HepG2 (cell line): ENCODE measurements around the gene NEK8. TPM values are rescaled to one million over a fixed set of nuclear protein-coding genes. Genes with fewer than 3 reads are reported as not detected.
A peak's percentile ranks its signal among the peaks of the same experiment; 100 is the strongest.

ENCODE experiments used
- ATAD3A ChIP-seq: sonication (generic); formaldehyde crosslinking; IDR thresholded peaks from 2 replicates; pipeline ENCODE4 v1.4.0; 2020; ENCODE audit warnings: missing genetic modification reagents
- CREM ChIP-seq, 2 experiments: sonication (generic) in 1 of 2; formaldehyde crosslinking in 1 of 2; IDR thresholded peaks; 2 replicates each; pipeline versions ENCODE4 v1.4.0 to v1.6.1; 2016 to 2020; ENCODE audit warnings: antibody characterized with exemption in 1 of 2, mild to moderate bottlenecking in 1 of 2, missing genetic modification reagents in 1 of 2
- FOXC1 ChIP-seq: sonication (generic); formaldehyde crosslinking; IDR thresholded peaks from 2 replicates; pipeline ENCODE4 v1.8.0; 2022; ENCODE audit warnings: mild to moderate bottlenecking, missing genetic modification reagents, borderline replicate concordance
- IRF2 ChIP-seq: IDR thresholded peaks from 2 replicates; pipeline ENCODE4 v1.6.1; 2018; ENCODE audit warnings: missing genetic modification reagents, missing compliant biosample characterization
- KDM1A ChIP-seq: IDR thresholded peaks from 2 replicates; pipeline ENCODE4 v1.6.1; 2016; ENCODE audit warnings: missing compliant biosample characterization
- NR3C1 ChIP-seq: sonication (generic); formaldehyde crosslinking; IDR thresholded peaks from 2 replicates; pipeline ENCODE4 v1.4.0; 2020; ENCODE audit warnings: missing genetic modification reagents
- PRPF4 ChIP-seq: fragments of 200-400 bp; formaldehyde crosslinking; IDR thresholded peaks from 2 replicates; pipeline ENCODE4 v1.6.1; 2016; ENCODE audit warnings: low read length, low read depth; ENCODE audit not compliant: poor library complexity, severe bottlenecking
- ZNF235 ChIP-seq: sonication (generic); formaldehyde crosslinking; IDR thresholded peaks from 2 replicates; pipeline ENCODE4 v1.8.1; 2023; ENCODE audit warnings: mild to moderate bottlenecking, missing genetic modification reagents, borderline replicate concordance
- ZNF337 ChIP-seq: sonication (generic); formaldehyde crosslinking; IDR thresholded peaks from 2 replicates; pipeline ENCODE4 v1.5.1; 2020; ENCODE audit warnings: missing genetic modification reagents, low read depth, mild to moderate bottlenecking, borderline replicate concordance
- ZNF34 ChIP-seq: sonication (generic); formaldehyde crosslinking; IDR thresholded peaks from 2 replicates; pipeline ENCODE4 v1.4.0; 2020; ENCODE audit warnings: mild to moderate bottlenecking, missing genetic modification reagents, borderline replicate concordance
- ZNF350 ChIP-seq: sonication (generic); formaldehyde crosslinking; IDR thresholded peaks from 2 replicates; pipeline ENCODE4 v1.4.0; 2020; ENCODE audit warnings: mild to moderate bottlenecking, low read depth, missing genetic modification reagents, borderline replicate concordance
- ZNF549 ChIP-seq: sonication (generic); formaldehyde crosslinking; IDR thresholded peaks from 2 replicates; pipeline ENCODE4 v1.5.0; 2020; ENCODE audit warnings: missing genetic modification reagents
- polyA plus RNA-seq, 8 experiments: library from polyadenylated mRNA; depleted of rRNA in 3 of 8; stranded (reverse) in 7 of 8; unstranded in 1 of 8; fragments of >200 nt; fragmentation: Illumina TruSeq in 4 of 8; extraction: Trizol in 4 of 8; gene quantifications; 2 replicates each; pipeline versions ENCODE4 v1.2.1 to v1.2.3, GENCODE V29; 2011 to 2016; ENCODE audit warnings: low read depth in 4 of 8, missing spikeins in 1 of 8, mixed read lengths in 1 of 8; ENCODE audit not compliant: insufficient read depth in 1 of 8
- total RNA-seq, 5 experiments: library from RNA; depleted of rRNA; stranded (reverse); fragments of >200 nt; fragmentation: Illumina TruSeq; extraction: Trizol; gene quantifications; 2 replicates each; pipeline ENCODE4 v1.2.3, GENCODE V29; 2016; ENCODE audit warnings: low read depth in 1 of 5
- TF ChIP-seq, protein P1 (sequence below): sonication (generic); formaldehyde crosslinking; IDR thresholded peaks from 2 replicates; pipeline ENCODE4 v1.5.1; 2020; ENCODE audit warnings: missing genetic modification reagents, mild to moderate bottlenecking, borderline replicate concordance
- TF ChIP-seq, protein P2 (sequence below): sonication (generic); formaldehyde crosslinking; IDR thresholded peaks from 2 replicates; pipeline ENCODE4 v1.4.0; 2020; ENCODE audit warnings: missing genetic modification reagents
- TF ChIP-seq, protein P3 (sequence below): sonication (generic); formaldehyde crosslinking; IDR thresholded peaks from 2 replicates; pipeline ENCODE4 v1.4.0; 2020; ENCODE audit warnings: missing genetic modification reagents
- TF ChIP-seq, protein P4 (sequence below): IDR thresholded peaks from 2 replicates; pipeline ENCODE4 v1.6.1; 2016; ENCODE audit warnings: low read depth
- TF ChIP-seq, protein P5 (sequence below): sonication (generic); formaldehyde crosslinking; IDR thresholded peaks from 2 replicates; pipeline ENCODE4 v1.5.0; 2020; ENCODE audit warnings: missing genetic modification reagents
- TF ChIP-seq, protein P6 (sequence below): sonication (generic); formaldehyde crosslinking; IDR thresholded peaks from 2 replicates; pipeline ENCODE4 v1.8.1; 2023; ENCODE audit warnings: mild to moderate bottlenecking, missing genetic modification reagents
- TF ChIP-seq, protein P7 (sequence below): IDR thresholded peaks from 2 replicates; pipeline ENCODE4 v1.6.1; 2018; ENCODE audit warnings: missing genetic modification reagents, mild to moderate bottlenecking, missing compliant biosample characterization

The NEK8 gene
- total and polyA plus RNA-seq, 2 of the 13 experiments (the other 11 are each of a cell fraction or from before 2014, with no cell fraction given) = 5.8 to 13.5 TPM

DNA sequence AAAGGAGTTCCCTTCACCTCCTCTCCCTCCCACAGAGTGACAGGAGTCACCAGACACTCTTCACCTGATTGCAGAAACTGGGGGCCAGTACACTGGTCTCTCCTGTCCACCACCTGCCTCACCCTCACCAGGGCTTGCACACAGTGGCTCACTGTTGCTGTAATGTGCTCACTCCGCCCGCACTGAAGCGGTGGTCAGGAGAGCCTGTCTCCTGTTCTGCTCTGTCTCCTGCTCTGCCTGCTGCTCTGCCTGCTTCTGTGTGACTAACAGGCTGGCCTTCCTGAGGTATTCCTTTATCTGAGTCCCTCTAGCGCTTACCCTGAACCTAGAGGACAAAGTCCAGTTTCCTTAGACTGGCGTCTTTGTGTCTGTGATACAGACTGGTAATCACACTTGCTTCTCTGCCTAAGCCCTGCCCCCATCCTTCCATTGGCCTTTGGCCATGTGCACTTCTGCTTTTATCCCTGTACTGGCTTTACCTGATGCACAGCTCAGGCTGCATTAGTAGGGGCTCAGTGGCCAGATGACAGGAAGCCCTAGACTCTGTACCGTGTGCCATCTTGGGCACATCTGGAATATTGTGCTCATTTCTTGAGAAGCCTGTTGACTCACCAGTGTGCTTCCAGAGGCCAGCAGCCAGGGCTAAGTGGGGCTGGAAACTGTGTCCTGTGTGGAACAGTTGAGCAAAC lies 30.2 kb upstream of the NEK8 start (continued):
- TF ChIP-seq, protein P1, sequence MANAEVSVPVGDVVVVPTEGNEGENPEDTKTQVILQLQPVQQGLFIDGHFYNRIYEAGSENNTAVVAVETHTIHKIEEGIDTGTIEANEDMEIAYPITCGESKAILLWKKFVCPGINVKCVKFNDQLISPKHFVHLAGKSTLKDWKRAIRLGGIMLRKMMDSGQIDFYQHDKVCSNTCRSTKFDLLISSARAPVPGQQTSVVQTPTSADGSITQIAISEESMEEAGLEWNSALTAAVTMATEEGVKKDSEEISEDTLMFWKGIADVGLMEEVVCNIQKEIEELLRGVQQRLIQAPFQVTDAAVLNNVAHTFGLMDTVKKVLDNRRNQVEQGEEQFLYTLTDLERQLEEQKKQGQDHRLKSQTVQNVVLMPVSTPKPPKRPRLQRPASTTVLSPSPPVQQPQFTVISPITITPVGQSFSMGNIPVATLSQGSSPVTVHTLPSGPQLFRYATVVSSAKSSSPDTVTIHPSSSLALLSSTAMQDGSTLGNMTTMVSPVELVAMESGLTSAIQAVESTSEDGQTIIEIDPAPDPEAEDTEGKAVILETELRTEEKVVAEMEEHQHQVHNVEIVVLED (CRISPR knock-in tag) = peak; percentile 45; the same call in 1 of the 2 replicates
- no peak for TF ChIP-seq ZNF549 (CRISPR knock-in tag)
- no peak for TF ChIP-seq ZNF235 (CRISPR knock-in tag)
- TF ChIP-seq KDM1A (CRISPR knock-in tag) = no peak
- TF ChIP-seq ZNF337 = no peak
- peak; percentile 77 for TF ChIP-seq IRF2
- TF ChIP-seq, protein P2, sequence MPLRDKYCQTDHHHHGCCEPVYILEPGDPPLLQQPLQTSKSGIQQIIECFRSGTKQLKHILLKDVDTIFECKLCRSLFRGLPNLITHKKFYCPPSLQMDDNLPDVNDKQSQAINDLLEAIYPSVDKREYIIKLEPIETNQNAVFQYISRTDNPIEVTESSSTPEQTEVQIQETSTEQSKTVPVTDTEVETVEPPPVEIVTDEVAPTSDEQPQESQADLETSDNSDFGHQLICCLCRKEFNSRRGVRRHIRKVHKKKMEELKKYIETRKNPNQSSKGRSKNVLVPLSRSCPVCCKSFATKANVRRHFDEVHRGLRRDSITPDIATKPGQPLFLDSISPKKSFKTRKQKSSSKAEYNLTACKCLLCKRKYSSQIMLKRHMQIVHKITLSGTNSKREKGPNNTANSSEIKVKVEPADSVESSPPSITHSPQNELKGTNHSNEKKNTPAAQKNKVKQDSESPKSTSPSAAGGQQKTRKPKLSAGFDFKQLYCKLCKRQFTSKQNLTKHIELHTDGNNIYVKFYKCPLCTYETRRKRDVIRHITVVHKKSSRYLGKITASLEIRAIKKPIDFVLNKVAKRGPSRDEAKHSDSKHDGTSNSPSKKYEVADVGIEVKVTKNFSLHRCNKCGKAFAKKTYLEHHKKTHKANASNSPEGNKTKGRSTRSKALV (CRISPR knock-in tag) = no peak; the same call in 1 of the 2 replicates
- TF ChIP-seq ZNF350 (CRISPR knock-in tag) = peak; percentile 83
- TF ChIP-seq, protein P3, sequence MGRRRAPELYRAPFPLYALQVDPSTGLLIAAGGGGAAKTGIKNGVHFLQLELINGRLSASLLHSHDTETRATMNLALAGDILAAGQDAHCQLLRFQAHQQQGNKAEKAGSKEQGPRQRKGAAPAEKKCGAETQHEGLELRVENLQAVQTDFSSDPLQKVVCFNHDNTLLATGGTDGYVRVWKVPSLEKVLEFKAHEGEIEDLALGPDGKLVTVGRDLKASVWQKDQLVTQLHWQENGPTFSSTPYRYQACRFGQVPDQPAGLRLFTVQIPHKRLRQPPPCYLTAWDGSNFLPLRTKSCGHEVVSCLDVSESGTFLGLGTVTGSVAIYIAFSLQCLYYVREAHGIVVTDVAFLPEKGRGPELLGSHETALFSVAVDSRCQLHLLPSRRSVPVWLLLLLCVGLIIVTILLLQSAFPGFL (CRISPR knock-in tag) = no peak
- TF ChIP-seq, protein P4, sequence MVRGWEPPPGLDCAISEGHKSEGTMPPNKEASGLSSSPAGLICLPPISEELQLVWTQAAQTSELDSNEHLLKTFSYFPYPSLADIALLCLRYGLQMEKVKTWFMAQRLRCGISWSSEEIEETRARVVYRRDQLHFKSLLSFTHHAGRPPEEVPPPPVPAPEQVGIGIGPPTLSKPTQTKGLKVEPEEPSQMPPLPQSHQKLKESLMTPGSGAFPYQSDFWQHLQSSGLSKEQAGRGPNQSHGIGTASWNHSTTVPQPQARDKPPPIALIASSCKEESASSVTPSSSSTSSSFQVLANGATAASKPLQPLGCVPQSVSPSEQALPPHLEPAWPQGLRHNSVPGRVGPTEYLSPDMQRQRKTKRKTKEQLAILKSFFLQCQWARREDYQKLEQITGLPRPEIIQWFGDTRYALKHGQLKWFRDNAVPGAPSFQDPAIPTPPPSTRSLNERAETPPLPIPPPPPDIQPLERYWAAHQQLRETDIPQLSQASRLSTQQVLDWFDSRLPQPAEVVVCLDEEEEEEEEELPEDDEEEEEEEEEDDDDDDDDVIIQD (CRISPR knock-in tag) = no peak; the same call in 1 of the 2 replicates
- TF ChIP-seq, protein P5, sequence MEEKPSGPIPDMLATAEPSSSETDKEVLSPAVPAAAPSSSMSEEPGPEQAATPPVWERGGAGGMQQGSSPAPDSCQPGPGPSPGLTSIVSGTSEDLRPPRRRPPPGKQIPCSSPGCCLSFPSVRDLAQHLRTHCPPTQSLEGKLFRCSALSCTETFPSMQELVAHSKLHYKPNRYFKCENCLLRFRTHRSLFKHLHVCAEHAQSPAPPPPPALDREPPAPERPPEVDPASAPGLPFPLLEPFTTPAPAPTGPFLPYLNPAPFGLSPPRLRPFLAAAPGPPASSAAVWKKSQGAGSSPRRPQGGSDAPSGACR = 0 out of 2 replicates have a peak, but pooled peaks have one; percentile 77
- TF ChIP-seq, protein P6, sequence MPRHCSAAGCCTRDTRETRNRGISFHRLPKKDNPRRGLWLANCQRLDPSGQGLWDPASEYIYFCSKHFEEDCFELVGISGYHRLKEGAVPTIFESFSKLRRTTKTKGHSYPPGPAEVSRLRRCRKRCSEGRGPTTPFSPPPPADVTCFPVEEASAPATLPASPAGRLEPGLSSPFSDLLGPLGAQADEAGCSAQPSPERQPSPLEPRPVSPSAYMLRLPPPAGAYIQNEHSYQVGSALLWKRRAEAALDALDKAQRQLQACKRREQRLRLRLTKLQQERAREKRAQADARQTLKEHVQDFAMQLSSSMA (CRISPR knock-in tag) = no peak
- TF ChIP-seq CREM (IDR thresholded peaks at IDR 0.05) = peak; percentile 58; the same call in 1 of the 2 replicates
- no peak for TF ChIP-seq CREM (CRISPR knock-in tag; IDR thresholded peaks at IDR 0.05)
- TF ChIP-seq NR3C1 (CRISPR knock-in tag) = no peak
- peak; percentile 47 for TF ChIP-seq PRPF4
- TF ChIP-seq, protein P7, sequence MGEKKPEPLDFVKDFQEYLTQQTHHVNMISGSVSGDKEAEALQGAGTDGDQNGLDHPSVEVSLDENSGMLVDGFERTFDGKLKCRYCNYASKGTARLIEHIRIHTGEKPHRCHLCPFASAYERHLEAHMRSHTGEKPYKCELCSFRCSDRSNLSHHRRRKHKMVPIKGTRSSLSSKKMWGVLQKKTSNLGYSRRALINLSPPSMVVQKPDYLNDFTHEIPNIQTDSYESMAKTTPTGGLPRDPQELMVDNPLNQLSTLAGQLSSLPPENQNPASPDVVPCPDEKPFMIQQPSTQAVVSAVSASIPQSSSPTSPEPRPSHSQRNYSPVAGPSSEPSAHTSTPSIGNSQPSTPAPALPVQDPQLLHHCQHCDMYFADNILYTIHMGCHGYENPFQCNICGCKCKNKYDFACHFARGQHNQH (CRISPR knock-in tag) = peak; percentile 88
- TF ChIP-seq FOXC1 (CRISPR knock-in tag) = peak; percentile 33; the same call in 1 of the 2 replicates
- TF ChIP-seq ZNF34 (CRISPR knock-in tag) = no peak
- no peak for TF ChIP-seq ATAD3A
